Neural progenitor cell (in vitro differentiated cells): ENCODE results near the gene VAT1L.

Experiments
- EZH2 ChIP-seq: fragments of 200-600 bp; sonication (generic); IDR thresholded peaks from 2 replicates; pipeline ENCODE4 v1.6.1; 2017; ENCODE audit warnings: antibody characterized with exemption, mild to moderate bottlenecking, moderate library complexity
- EZH2phosphoT487 ChIP-seq: fragments of 200-600 bp; sonication (generic); IDR thresholded peaks from 2 replicates; pipeline ENCODE4 v1.6.1; 2017; ENCODE audit warnings: antibody characterized with exemption
- TF ChIP-seq, protein P1 (sequence below): fragments of 200-600 bp; sonication (generic); IDR thresholded peaks from 2 replicates; pipeline ENCODE4 v1.5.1; 2017; ENCODE audit warnings: antibody characterized with exemption, mild to moderate bottlenecking

DNA sequence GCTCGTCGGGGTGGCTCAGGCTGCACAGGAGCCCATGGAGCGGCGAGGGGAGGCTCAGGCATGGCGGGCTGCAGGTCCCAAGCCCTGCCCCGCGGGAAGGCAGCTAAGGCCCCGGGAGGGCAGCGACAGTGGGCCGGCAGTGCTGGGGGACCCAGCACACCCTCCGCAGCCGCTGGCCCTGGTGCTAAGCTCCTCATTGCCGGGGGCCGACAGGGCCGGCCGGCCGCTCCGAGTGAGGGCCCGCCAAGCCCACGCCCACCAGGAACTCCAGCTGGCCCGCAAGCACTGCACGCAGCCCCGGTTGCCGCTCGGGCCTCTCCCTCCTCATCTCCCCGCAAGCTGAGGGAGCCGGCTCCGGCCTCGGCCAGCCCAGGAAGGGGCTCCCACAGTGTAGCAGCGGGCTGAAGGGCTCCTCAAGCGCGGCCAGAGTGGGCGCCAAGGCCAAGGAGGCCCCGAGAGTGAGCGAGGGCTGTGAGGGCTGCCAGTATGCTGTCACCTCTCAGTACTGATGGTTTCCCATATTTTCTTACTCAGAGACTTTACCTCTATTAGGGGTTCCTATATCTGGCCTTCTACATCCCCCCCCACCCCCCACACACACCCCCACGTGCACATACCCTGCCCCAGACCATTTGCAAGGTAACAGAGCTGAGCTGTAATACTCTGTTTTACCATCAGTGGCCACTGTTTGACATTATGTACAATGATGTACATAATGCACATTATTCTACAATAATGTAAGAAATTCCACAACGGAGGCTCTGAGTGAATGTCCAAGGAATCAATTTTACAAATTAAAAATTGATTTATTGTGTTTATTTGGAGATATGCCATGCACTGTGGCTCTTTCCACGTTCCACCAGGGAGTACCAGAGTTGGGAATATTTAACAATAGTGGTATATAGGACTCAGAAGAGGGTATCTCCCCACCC, 3.7 kb upstream of the VAT1L start:
- TF ChIP-seq, protein P1, sequence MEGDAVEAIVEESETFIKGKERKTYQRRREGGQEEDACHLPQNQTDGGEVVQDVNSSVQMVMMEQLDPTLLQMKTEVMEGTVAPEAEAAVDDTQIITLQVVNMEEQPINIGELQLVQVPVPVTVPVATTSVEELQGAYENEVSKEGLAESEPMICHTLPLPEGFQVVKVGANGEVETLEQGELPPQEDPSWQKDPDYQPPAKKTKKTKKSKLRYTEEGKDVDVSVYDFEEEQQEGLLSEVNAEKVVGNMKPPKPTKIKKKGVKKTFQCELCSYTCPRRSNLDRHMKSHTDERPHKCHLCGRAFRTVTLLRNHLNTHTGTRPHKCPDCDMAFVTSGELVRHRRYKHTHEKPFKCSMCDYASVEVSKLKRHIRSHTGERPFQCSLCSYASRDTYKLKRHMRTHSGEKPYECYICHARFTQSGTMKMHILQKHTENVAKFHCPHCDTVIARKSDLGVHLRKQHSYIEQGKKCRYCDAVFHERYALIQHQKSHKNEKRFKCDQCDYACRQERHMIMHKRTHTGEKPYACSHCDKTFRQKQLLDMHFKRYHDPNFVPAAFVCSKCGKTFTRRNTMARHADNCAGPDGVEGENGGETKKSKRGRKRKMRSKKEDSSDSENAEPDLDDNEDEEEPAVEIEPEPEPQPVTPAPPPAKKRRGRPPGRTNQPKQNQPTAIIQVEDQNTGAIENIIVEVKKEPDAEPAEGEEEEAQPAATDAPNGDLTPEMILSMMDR = peak; percentile 34
- TF ChIP-seq EZH2 (no peak), EZH2phosphoT487 (no peak)
